ENCODE results near the gene IST1. TPM values are rescaled to one million over a fixed set of nuclear protein-coding genes. Genes with fewer than 3 reads are reported as not detected.
"Not testable (repeated sequence)": the region's sequence is repeated elsewhere in the genome, so short reads cannot be mapped to it uniquely, and the experiment has no call there.

IST1 gene
- polyA plus RNA-seq, 5 donors, result 275 to 371 (median 314) TPM

- no peak for DNase-seq
Measured at GRCh38 chr16:71873199-71873598, 22.1 kb upstream of the IST1 start.

GRCh38 chr16:71878911-71879310 is 16.4 kb upstream of the IST1 start:
- no peak for DNase-seq

- DNase-seq, result no peak
Measured at GRCh38 chr16:71880176-71880575, 15.2 kb upstream of the IST1 start.

- peak; percentile 39 to 56 for DNase-seq
Measured at GRCh38 chr16:71882505-71883167, 12.7 kb upstream of the IST1 start.

- peak; percentile 30 to 37 for DNase-seq
Measured at GRCh38 chr16:71883168-71883848, 12.0 kb upstream of the IST1 start.

GRCh38 chr16:71883849-71884638 is 11.3 kb upstream of the IST1 start, which contains the start of gene ZNF821:
ZNF821 (minus strand) TSS chr16:71884182; CDS start chr16:71879946, 4,236 bp downstream.
- peak; percentile 86 to 87 for DNase-seq

- DNase-seq, result no peak
Measured at GRCh38 chr16:71885261-71885650, 10.1 kb upstream of the IST1 start.

- DNase-seq, result no peak
Measured at GRCh38 chr16:71889147-71889546, 6.2 kb upstream of the IST1 start.

- no peak for DNase-seq
Measured at GRCh38 chr16:71893888-71894228, 1.5 kb upstream of the IST1 start.

GRCh38 chr16:71894229-71894920 is 956 bp upstream of the IST1 start:
- peak; percentile 32 to 38 for DNase-seq

- peak in 1 of 2 donors; percentile 32 for DNase-seq
Measured at GRCh38 chr16:71895679-71896365, 491 bp downstream of the IST1 start.

GRCh38 chr16:71896764-71897368 is 1.5 kb downstream of the IST1 start:
- DNase-seq, result no peak

GRCh38 chr16:71899171-71899570 is 3.8 kb downstream of the IST1 start:
- DNase-seq, result no peak

- DNase-seq, result no peak
Measured at GRCh38 chr16:71902656-71903365, 7.5 kb downstream of the IST1 start.

- DNase-seq, result no peak
Measured at GRCh38 chr16:71903608-71904007, 8.3 kb downstream of the IST1 start.

- no peak for DNase-seq
Measured at GRCh38 chr16:71904239-71904638, 8.9 kb downstream of the IST1 start.

- DNase-seq, result not testable (repeated sequence)
Measured at GRCh38 chr16:71905765-71906164, 10.4 kb downstream of the IST1 start.

GRCh38 chr16:71911121-71911520 is 15.8 kb downstream of the IST1 start:
- no peak for DNase-seq

GRCh38 chr16:71912534-71913275 is 17.4 kb downstream of the IST1 start:
- DNase-seq, result no peak

GRCh38 chr16:71914802-71915201 is 19.5 kb downstream of the IST1 start:
- no peak for DNase-seq

Measured in right lung (tissue), 5 donors.